Transverse colon (tissue), 4 donors: ENCODE data around the gene NRCAM.

Experiments used
- EP300 ChIP-seq: sonication (generic); formaldehyde crosslinking; IDR thresholded peaks from one replicate; pipeline ENCODE4 v1.6.1; 2017; ENCODE audit warnings: antibody characterized with exemption, low read depth
- POLR2A ChIP-seq: fragments of 450-650 bp; IDR thresholded peaks from one replicate; pipeline ENCODE4 v1.6.1; 2016; ENCODE audit warnings: antibody characterized with exemption, mild to moderate bottlenecking, moderate library complexity
- POLR2AphosphoS5 ChIP-seq, 3 donors: sonication (generic); formaldehyde crosslinking; IDR thresholded peaks; one replicate each; pipeline ENCODE4 v1.6.1; 2016; ENCODE audit warnings: antibody characterized with exemption in 3 of 3
- TF ChIP-seq, protein P1 (sequence below), 5 experiments: fragments of 200-600 bp in 3 of 5; fragments of 450-650 bp in 2 of 5; sonication (generic) in 3 of 5; IDR thresholded peaks; 1 replicate in 2 of 5; 2 replicates in 3 of 5; pipeline ENCODE4 v1.5.1; 2016 to 2017; ENCODE audit warnings: antibody characterized with exemption in 5 of 5, inconsistent platforms in 3 of 5, mild to moderate bottlenecking in 2 of 5, moderate library complexity in 1 of 5

DNA sequence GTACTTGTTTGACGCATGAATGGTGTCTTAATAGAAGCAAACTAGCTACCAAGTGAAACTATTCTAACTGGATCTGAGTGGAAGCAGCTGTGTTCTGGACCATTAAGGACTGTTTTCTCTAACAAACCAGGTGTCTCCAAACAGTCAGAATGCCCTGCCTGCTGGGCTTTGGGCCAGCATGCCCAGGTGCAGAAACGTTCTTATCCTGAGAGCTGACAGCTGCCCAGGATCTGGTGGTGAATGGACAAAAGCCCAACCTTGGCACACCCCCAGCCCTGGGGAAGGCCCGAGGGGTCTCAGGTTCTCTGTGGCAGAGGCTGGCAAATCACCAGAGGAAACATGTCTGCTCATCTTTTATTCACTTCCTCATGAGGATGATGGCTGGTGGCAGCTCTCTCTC is 277.8 kb downstream of the NRCAM start:
- TF ChIP-seq, protein P1, sequence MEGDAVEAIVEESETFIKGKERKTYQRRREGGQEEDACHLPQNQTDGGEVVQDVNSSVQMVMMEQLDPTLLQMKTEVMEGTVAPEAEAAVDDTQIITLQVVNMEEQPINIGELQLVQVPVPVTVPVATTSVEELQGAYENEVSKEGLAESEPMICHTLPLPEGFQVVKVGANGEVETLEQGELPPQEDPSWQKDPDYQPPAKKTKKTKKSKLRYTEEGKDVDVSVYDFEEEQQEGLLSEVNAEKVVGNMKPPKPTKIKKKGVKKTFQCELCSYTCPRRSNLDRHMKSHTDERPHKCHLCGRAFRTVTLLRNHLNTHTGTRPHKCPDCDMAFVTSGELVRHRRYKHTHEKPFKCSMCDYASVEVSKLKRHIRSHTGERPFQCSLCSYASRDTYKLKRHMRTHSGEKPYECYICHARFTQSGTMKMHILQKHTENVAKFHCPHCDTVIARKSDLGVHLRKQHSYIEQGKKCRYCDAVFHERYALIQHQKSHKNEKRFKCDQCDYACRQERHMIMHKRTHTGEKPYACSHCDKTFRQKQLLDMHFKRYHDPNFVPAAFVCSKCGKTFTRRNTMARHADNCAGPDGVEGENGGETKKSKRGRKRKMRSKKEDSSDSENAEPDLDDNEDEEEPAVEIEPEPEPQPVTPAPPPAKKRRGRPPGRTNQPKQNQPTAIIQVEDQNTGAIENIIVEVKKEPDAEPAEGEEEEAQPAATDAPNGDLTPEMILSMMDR (IDR thresholded peaks at IDR 0.05), result no peak
- no peak for TF ChIP-seq POLR2AphosphoS5 (IDR thresholded peaks at IDR 0.05)
- TF ChIP-seq POLR2A, result no peak
- TF ChIP-seq EP300, result no peak
